DOHH2 (cell line): ENCODE results near the gene PRICKLE4.

Experiments
- H3F3A ChIP-seq: fragments of 200-600 bp; sonication (generic), shearing (Covaris generic); 2 replicates; pipeline ENCODE4 v1.6.0; 2016; ENCODE audit warnings: antibody characterized with exemption, mild to moderate bottlenecking; ENCODE audit not compliant: control insufficient read depth, insufficient read depth
- H3K27ac ChIP-seq: fragments of 200-600 bp; sonication (generic); 2 replicates; pipeline ENCODE4 v1.5.1; 2014; ENCODE audit warnings: low read depth, mild to moderate bottlenecking, low read length, moderate library complexity
- H3K27me3 ChIP-seq: fragments of 200-600 bp; sonication (generic); 2 replicates; pipeline ENCODE4 v1.6.1; 2014; ENCODE audit warnings: mild to moderate bottlenecking, low read length, mixed read lengths; ENCODE audit not compliant: control insufficient read depth
- H3K36me3 ChIP-seq: fragments of 200-600 bp; sonication (generic); 2 replicates; pipeline ENCODE4 v1.6.1; 2014; ENCODE audit warnings: mild to moderate bottlenecking, low read length, moderate library complexity, mixed read lengths; ENCODE audit not compliant: control insufficient read depth
- H3K4me1 ChIP-seq: fragments of 200-600 bp; sonication (generic); 2 replicates; pipeline ENCODE4 v1.6.1; 2014; ENCODE audit warnings: mild to moderate bottlenecking, low read length, mixed read lengths; ENCODE audit not compliant: control insufficient read depth
- H3K4me2 ChIP-seq: fragments of 200-600 bp; sonication (generic); 2 replicates; pipeline ENCODE4 v1.6.0; 2014; ENCODE audit warnings: mild to moderate bottlenecking, low read length, moderate library complexity
- H3K4me3 ChIP-seq: fragments of 200-600 bp; sonication (generic); 2 replicates; pipeline ENCODE4 v1.5.1; 2014; ENCODE audit warnings: mild to moderate bottlenecking, low read length, mixed read lengths
- H3K79me2 ChIP-seq: fragments of 200-600 bp; sonication (generic); 2 replicates; pipeline ENCODE4 v1.6.1; 2014; ENCODE audit warnings: mild to moderate bottlenecking, low read length, mixed read lengths; ENCODE audit not compliant: control insufficient read depth
- H3K9me2 ChIP-seq: fragments of 200-600 bp; sonication (generic); replicated peaks from 2 replicates; pipeline ENCODE4 v1.6.1; 2014; ENCODE audit warnings: mild to moderate bottlenecking, low read length, mixed read lengths; ENCODE audit not compliant: control insufficient read depth
- H3K9me3 ChIP-seq: fragments of 200-600 bp; sonication (generic); 2 replicates; pipeline ENCODE4 v1.6.1; 2014; ENCODE audit warnings: antibody characterized with exemption, low read length, mixed read lengths; ENCODE audit not compliant: control insufficient read depth, insufficient read depth
- H4K20me1 ChIP-seq: fragments of 200-600 bp; sonication (generic); 2 replicates; pipeline ENCODE4 v1.6.0; 2014; ENCODE audit warnings: low read depth, mild to moderate bottlenecking, antibody characterized with exemption, low read length, moderate library complexity; ENCODE audit not compliant: control insufficient read depth, insufficient read depth
- CTCF ChIP-seq: fragments of 200-600 bp; sonication (generic); IDR thresholded peaks from one replicate; pipeline ENCODE4 v1.5.1; 2014; ENCODE audit warnings: antibody characterized with exemption, mild to moderate bottlenecking, low read depth, low read length; ENCODE audit not compliant: poor library complexity, severe bottlenecking
- EZH2phosphoT487 ChIP-seq: fragments of 200-600 bp; sonication (generic); IDR thresholded peaks from 2 replicates; pipeline ENCODE4 v1.6.1; 2017; ENCODE audit warnings: borderline replicate concordance, mild to moderate bottlenecking, antibody characterized with exemption, low read length, moderate library complexity, mixed read lengths

Gene PRICKLE4

GRCh38 chr6:41744236-41744787 lies 36.3 kb upstream of the PRICKLE4 start:
- H3K27ac ChIP-seq, result no peak overlapping the region
- H3K4me1 ChIP-seq, result no peaks in the 10 kb centered on the region
- TF ChIP-seq EZH2phosphoT487, result no peak
- no peak for TF ChIP-seq CTCF
- no peak overlapping the region for H3K4me2 ChIP-seq
- no peaks in the 10 kb centered on the region for H4K20me1 ChIP-seq
- H3K79me2 ChIP-seq, result no peaks in the 10 kb centered on the region
- H3F3A ChIP-seq, result no peaks in the 10 kb centered on the region
- H3K36me3 ChIP-seq, result no peaks in the 10 kb centered on the region
- no peaks in the 10 kb centered on the region for H3K9me2 ChIP-seq
- no peak overlapping the region for H3K4me3 ChIP-seq
- H3K27me3 ChIP-seq, result peaks cover 6% of the 10 kb centered on the region; the same call in 1 of the 2 replicates
- no peaks in the 10 kb centered on the region for H3K9me3 ChIP-seq

DNA sequence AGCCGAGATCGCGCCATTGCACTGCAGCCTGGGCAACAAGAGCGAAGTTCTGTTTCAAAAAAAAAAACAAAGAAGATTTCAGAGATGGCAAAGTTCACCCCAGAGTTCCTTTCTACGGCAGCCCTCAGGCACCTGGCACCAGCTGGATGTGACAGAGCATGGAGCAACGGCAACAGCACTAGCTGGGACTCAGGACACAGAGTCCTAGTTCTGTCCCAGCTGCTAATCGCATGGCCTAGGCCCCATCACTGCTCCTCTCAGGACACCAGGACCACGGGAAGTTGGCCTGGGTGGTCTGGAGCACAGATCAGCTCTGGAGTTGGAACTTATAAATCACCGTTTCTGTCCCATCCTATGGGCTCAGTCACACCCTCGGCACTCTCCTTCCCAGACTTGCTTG lies 34.5 kb upstream of the PRICKLE4 start:
- H3K36me3 ChIP-seq, result no peaks in the 10 kb centered on the region
- TF ChIP-seq CTCF (no peak), EZH2phosphoT487 (no peak)
- no peak overlapping the region for H3K27ac ChIP-seq
- no peaks in the 10 kb centered on the region for H3F3A ChIP-seq
- no peaks in the 10 kb centered on the region for H3K4me1 ChIP-seq
- H3K4me2 ChIP-seq, result no peak overlapping the region
- no peaks in the 10 kb centered on the region for H4K20me1 ChIP-seq
- H3K9me3 ChIP-seq, result no peaks in the 10 kb centered on the region
- H3K4me3 ChIP-seq, result no peak overlapping the region
- H3K9me2 ChIP-seq, result no peaks in the 10 kb centered on the region
- peaks cover 4% of the 10 kb centered on the region; the same call in 1 of the 2 replicates for H3K27me3 ChIP-seq
- no peaks in the 10 kb centered on the region for H3K79me2 ChIP-seq

GRCh38 chr6:41747256-41748101 lies 33.1 kb upstream of the PRICKLE4 start, which contains the start of gene PGC:
PGC (minus strand) TSS chr6:41747397; CDS start chr6:41747334, 63 bp downstream.
- peaks cover 4% of the 10 kb centered on the region; the same call in 1 of the 2 replicates for H3K27me3 ChIP-seq
- no peaks in the 10 kb centered on the region for H3K9me2 ChIP-seq
- H3K4me1 ChIP-seq, result no peaks in the 10 kb centered on the region
- H3F3A ChIP-seq, result no peaks in the 10 kb centered on the region
- no peak within 1 kb of the TSS for H3K4me3 ChIP-seq
- H3K36me3 ChIP-seq, result no peaks in the 10 kb centered on the region
- no peak for TF ChIP-seq EZH2phosphoT487
- TF ChIP-seq CTCF, result no peak
- H3K4me2 ChIP-seq, result no peak within 1 kb of the TSS
- H3K27ac ChIP-seq, result no peak within 1 kb of the TSS
- no peaks in the 10 kb centered on the region for H3K9me3 ChIP-seq
- no peaks in the 10 kb centered on the region for H4K20me1 ChIP-seq
- H3K79me2 ChIP-seq, result no peaks in the 10 kb centered on the region
